Activated naive CD4-positive, alpha-beta T cell (primary cell): ENCODE results near the gene MSL2.
"Not testable (repeated sequence)": the region's sequence is repeated elsewhere in the genome, so short reads cannot be mapped to it uniquely, and the experiment has no call there.

Source experiments
- DNase-seq, 4 experiments: peaks; one replicate each; lab custom pipeline; 2025; lab: John Stamatoyannopoulos, UW

Gene MSL2

GRCh38 chr3:136141891-136142290 lies 54.2 kb downstream of the MSL2 start:
- DNase-seq, result no peak

GRCh38 chr3:136141291-136141785 lies 54.8 kb downstream of the MSL2 start:
- no peak for DNase-seq

- DNase-seq, result no peak
These were observed 59.7 kb downstream of the MSL2 start for GRCh38 chr3:136136454-136136853.

- no peak for DNase-seq
These were observed 60.9 kb downstream of the MSL2 start for GRCh38 chr3:136135039-136135802.

- DNase-seq, result no peak
These were observed 62.0 kb downstream of the MSL2 start for GRCh38 chr3:136134091-136134490.

GRCh38 chr3:136131647-136132046 lies 64.5 kb downstream of the MSL2 start:
- not testable (repeated sequence) for DNase-seq

- no peak for DNase-seq
These were observed 74.1 kb downstream of the MSL2 start for GRCh38 chr3:136122006-136122405.

GRCh38 chr3:136120373-136121348 lies 75.5 kb downstream of the MSL2 start:
- DNase-seq, result no peak

- DNase-seq, result not testable (repeated sequence)
These were observed 76.4 kb downstream of the MSL2 start for GRCh38 chr3:136119783-136120182.

GRCh38 chr3:136119332-136119731 lies 76.8 kb downstream of the MSL2 start:
- not testable (repeated sequence) for DNase-seq

- no peak for DNase-seq
These were observed 81.7 kb downstream of the MSL2 start for GRCh38 chr3:136114421-136114820.

GRCh38 chr3:136110481-136110880 lies 85.7 kb downstream of the MSL2 start:
- DNase-seq, result no peak

- DNase-seq, result no peak
These were observed 86.6 kb downstream of the MSL2 start for GRCh38 chr3:136109499-136109898.

- no peak for DNase-seq
These were observed 90.0 kb downstream of the MSL2 start for GRCh38 chr3:136106101-136106500.

- no peak for DNase-seq
These were observed 91.1 kb downstream of the MSL2 start for GRCh38 chr3:136105044-136105443.
